Measurements from ENCODE around the gene KCND3.

KCND3 gene

DNA sequence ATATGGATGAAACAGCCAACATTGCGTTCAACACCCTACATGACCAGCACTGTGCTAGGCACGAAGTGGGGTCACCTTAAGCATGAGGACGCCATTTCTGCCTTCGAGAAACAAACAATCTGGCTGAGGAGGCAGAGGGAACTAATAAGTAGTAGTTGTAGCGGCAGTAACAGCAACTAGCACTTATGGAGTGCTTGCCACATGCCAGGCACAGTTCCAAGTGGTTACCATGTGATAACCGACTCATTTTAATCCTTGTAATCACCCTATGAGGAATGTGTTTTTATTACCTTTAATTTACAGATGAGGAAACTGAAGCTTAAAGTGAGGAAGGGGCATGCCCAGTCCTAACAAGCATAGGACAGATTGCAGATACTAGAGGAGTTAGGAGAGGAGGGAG is 33.7 kb downstream of the KCND3 start:
- no peak for DNase-seq

DNA sequence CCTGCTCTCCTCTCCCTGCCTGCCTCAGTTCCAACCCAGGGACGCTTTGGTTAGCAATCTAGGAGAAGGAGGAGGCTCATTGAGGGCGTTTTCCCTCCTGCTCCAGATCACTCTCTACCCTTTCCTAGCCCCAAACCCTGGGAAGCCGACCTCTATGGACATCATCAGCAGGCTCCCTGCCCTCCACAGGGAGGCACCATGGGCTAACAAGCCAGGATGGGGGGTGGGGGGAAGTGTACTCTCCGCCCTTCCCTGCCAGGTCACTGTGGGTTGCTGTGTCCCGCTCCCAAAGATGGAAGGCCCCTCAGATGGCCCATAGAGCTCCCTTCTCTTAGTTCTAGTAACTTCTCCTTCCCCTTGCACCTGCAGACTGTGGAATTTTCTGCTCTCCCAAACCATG is 35.7 kb downstream of the KCND3 start:
- DNase-seq: no peak

DNA sequence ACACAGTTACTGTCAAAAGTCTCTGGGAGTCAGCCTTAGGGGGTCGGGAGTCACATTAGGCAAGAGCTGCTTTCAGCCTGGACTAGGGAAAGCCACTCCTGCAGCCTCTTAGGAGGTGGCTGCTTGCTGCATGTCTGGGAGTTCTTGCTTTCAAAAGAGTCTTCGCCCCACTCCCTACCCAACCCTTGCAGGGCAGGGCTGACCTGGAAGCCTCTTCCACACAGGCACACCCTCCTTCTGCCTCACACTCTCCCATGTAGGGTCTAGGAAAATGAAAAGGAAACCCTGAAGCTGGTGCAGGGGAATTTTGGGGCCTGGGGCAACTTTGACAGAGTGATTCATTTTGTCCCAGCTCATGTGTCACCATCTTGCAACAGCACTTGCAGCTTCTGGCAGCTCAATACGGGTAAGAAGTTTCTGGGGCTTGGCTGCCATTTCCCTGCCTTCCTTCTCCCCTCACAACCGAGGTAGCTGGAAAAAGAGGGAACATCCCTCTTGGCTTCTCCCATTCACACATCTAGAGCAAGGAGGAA is 37.3 kb downstream of the KCND3 start:
- DNase-seq: no peak

DNA sequence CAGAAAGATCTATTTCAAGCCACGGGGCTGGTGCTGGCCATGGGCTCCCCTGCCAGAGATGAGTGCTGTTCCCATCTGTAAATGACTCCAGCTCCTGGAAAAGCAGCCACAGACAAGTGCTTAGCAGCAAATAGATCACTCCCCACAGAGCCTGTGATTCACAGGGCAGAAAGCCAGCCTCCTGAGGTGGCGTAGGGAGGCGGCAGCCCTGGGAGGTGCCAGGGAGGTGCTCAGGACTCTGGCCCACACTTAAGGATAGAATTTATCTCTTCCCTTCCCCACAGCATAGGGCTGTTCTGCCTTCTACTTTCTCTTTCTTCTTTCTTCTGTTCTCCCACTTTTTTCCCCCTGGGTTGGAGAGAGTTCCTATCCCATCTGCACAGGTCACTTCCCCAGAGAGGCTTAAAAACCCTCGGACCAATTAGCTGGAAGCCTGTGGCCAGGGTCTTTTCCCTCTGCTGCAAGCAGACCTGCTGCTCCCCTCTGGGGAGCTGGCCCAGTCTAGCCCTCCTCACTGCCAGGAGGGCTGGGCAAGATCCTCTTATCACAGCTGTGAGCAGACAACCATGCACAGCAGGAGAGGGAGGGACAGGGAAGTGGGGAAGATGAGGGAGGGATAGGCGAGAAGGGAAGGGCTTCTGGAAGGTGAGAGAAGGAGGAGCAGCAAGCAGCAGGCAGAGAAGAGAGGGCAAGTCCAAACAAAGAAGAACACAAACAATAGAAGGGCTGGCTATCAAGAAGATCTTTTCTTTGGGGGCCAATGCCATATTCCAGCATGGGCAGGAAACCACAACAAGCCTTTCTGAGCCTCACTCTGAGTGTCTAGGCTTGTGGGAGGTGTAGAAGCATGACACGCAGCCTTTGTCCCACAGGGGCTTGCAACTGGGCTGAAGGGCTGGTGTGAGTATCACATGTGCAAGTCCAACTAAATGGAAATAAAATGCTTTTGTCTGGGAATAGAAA is 41.0 kb downstream of the KCND3 start:
- no peak for DNase-seq

DNA sequence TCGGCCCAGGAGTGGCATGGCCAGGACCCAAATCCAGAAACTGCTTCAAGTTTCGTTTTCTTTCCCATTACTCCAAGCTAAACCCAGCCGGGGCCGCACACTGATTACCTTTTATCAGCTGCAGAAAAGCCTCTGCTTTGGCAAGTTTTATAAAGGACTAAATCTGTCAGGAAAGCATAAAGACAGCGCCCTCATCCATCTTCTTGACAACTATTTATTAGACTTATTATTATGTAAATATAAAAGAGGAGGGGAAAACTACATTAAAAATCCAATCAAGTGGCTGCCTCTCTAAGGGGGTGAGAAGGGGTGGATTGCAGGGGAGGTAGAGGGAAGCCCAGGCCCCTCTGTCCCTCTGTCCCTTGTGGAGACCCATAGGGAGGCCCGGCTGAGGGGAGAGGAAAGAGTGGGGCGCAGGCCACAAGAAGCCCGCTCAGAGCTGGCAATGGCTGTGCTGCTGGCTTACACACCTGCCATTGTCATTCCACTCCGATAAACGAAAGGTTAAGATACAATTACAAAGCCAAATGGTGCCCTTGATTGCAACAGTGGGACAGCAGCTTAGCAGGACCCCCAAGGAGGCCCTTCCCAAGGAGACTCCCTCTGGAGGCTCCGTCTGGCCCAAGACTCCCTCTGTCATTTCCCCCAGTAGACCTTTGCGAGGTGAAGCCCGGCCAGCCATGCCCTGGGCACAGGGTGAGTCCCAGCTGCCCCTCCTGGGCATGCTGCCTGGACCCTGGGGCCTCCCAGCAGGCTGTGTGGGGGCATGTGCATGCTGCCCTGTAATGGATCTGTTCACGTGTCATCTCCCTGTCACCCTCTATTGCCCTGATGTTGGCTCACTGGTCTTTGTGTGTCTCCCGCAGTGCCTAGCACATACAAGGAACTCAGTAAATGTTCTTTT is 45.4 kb downstream of the KCND3 start:
- no peak for DNase-seq

DNA sequence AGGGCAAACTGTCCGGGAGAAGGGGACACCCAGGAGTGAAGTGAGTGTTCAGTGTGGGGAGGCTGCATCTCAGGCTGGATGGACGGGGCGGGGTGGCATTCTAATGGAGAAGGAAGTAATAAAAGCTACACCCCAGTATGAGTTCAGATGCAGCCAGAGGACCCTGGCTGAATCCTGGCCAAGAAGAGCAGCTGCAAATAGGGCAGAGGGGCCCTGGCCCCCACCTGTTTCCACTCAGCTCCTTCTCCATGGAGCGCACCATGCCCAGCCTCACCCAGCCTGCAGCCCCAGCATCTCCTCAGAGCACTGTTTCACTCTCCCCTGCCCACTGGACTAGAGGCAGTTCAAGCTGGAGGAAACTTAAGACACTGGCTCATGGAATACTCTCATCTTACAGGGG is 46.4 kb downstream of the KCND3 start:
- DNase-seq: no peak

DNA sequence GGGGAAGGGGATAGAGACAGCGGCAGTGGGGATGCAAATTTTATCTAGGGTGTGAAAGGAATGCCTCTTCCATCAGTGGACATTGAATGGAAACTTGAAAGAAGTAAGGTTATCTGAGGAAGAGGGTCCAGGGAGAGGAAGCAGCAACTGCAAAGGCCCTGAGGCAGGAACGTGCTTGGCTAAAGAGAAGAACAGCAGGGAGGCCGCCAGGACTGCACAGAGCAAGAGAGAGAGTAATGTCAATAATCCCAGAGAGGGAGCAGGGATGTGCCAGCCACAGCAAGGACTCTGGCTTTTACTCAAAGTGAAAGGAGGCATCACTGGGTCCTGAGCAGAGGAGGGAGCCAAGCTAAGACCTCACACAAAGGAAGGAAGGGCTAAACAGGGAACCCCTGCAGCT is 50.9 kb downstream of the KCND3 start:
- no peak for DNase-seq

DNA sequence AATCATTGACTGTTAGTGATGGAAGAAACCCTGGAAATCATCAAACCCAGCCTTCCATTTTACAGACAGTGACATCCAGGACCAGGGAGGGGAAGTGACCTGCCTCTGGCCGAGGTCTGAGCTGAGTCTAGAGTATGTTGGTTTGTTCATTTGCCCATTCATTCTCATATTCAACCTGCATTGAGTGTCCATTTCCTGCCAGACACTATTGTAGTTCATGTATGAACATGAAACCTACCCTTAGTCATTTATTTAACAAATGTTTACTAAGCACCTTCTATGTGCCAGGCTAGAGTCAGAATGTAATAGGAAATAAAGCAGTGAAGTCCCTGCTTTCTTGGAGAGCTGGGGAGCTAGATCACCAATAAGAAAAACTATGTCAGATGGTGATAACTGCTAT is 51.3 kb downstream of the KCND3 start:
- no peak for DNase-seq

DNA sequence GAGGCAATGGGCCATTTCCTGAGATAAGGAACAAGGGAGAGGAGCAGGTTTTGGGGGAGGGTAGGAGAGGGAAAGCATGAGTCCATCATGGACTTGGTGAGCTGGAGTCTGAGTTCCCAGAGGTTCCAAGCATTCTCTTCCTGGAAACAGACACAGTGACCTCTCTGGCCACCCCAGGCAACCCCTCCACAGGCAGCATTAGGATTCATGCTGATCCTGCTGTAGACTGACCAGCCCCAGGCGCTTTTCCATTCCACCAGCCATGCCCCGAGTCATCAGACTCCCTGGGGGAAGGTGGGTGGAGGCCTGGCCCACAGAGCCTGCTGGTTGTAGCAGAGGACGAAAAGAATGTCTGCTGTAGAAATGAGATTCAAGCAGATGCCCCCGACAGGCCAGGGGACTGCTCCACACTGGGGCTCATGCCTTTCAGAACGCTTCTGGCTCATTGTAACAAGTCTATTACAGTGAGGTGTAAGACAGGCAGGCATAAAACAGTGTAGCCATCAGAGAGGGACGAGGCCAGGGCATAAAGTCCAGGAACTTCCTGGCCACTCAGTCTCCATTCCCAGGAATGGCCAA is 52.2 kb downstream of the KCND3 start:
- no peak for DNase-seq

DNA sequence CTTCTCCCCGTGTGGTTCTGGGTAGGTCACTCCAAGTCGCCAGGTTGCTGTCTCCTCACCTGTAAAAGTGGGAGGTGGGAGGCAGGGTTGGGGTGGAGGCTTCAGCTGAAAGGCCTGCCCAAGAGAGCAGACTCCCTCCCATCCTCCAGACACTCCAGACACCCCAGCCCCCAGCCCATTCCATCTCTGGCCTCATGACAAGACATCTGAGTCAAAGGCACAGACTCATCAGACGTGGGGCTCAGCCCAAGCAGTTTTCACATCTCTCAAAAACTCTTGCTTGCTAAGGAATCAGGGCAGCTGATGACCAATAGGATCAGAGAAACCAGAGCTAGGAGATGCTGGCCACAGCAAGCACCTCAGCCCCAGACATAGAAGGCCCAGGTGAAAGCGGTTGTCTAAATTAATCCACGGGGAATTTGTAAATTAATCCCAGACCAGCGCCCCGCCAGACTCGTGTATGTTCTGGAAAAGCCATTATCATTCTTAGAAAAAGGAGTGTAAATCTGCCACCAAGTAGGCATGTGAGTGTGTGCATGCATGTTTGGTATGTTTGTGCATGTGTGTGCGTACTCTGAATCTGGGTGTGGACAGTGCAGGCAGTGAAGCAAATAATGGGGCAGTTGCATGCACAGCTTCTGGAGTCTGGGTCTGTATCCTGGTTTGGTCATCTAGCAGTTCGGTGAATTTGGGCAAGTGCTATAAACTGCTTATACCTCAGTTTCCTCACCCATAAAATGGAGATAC is 55.2 kb downstream of the KCND3 start:
- DNase-seq: no peak

DNA sequence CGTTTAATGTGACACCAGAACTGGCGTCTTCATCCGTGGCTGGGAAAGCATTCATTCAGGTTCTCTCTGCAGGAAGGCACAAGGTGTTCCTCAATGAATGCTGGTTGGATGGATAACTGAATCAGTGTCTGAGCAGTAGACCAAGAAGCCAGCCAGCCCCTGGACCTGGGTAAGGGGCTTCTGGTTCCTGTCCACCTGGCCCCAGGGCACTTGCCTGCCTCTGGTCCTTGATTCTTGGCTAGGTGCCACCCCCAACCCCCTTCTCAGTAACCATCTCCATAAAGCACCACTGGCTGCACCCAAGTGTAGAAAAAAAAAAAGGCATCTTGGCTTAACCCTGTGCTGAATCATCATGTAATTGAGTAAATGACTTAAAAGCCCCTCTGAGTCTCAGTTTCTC is 59.1 kb downstream of the KCND3 start:
- DNase-seq: no peak

DNA sequence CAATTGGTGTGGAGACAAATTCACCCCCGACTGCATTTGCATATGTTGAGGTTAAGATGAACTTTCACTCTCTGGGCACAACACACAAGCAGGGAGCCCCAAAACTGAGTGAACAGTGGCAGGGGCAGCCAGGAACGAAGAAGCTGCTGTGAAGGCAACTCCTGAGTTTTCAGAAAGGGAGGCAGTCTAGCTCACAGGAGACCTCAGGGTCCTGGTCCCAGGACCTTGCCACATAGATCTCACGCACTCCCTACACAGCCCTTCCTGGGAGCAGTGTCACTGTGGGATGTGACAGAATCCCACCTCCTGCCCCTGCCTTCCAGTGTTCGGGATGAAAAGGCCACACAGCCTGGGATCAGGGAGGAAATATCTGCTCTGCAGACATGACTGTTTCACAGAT is 60.9 kb downstream of the KCND3 start:
- DNase-seq: no peak

DNA sequence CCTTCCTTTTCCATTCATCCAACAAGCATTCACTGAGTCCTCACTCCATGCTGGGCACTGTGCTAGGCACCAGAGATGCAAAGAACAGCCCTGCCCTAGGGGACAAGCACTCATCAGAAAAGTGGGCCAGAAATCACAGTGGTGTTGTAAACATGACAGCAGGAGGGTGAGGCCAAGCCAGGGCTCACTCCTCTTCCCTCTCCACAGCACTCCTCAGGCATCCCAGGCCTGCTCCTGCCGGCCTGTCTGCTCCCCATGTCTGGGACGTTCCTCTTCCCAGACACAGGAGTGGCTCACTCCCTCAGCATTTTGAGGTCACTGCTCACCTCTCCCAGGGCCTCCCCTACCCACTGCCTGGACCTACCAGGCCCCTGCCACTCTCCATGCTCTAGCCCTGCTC is 61.8 kb downstream of the KCND3 start:
- no peak for DNase-seq

DNA sequence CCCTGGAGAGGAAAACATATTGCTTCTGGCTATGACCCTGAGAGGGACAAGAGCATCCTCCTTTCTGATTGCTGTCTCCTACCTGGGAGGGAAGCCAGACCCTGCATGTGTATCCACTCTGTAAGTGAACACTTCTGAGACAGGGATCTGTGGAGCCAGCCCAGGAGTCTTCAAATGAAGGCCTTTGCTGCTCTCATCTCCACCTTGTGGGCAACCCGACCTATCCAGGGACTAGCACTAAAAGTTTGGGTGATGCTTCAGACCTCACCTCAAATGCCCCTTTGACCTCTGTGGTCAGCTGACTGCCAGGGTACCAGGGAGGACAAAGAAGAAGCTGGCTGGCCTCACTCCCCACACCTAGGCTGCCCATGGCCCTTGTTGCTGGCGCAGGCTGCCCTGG is 64.7 kb downstream of the KCND3 start:
- no peak for DNase-seq

DNA sequence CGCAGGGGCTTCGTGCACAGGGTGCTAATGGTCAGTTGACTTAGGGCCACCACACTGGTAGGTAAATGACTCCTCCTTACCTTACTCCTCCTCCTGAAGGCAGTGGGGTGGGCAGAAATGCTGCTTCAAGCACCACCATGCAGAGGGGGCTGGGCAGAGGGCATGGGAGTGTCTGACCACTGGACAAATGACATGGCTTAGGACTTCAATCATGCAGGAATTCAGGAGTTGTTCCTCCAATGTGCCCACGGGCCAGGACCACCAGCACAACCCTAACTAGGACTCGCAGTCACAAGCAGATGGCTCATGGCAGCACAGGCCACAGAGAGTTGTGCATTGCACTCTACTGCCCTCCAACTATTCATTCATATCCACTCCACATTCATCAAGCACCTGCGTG is 65.7 kb downstream of the KCND3 start:
- DNase-seq: no peak

DNA sequence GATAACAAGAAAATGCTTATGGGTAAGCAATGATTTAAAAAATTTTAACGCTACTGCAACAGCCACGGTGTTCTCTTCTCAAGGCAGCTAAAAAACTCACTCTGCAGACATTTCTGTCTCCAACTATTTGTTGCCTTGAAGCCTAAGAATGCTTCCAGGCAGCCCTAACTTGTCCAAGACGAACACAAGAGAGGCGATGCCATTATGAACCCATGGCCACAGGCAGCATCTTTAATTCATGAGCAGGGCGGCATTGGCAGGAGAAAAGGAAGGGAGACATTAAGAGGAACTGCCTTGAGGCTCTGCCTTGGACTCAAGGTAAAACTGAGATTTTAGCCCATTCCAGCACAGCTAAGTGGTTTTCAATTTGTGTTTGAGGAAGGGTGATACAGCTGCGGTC is 67.5 kb downstream of the KCND3 start:
- DNase-seq: no peak

DNA sequence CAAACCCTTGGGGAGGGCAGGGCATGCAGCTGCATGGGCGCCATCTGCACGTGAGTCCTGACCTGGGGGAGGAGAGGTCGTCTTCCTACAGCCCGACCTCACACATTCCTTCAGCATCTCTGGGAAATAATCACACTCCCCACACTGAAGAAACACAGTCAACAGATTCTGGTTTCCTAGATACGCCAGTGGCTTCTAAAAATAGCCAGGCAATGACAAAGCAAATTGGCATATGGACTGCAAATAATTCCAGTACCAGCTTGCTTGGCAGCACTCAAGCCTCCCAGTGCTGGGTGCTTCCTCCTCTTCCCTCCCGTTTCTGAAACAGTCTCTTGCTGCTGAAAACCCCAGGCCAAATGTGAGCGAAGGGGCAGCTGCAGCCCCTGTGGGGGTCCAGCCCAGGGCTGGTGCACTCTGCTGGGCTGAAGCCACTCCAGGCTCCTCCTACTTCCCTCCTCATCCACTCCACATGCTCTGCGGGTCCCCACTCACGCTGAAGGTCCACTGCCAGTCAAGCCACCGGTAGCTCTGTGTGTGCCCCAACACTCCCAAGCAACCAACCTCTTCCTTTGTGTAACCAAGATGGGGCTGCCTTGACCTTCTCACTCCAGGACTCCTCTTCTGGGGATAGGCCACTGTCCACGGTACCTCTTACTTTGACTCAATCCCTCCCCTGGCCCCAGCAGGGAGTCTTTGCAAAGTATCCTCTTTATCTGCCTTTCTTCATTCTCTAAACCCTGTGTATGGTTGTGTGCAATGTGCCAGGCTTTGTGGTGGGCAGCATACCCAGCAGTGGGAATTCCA is 69.0 kb downstream of the KCND3 start:
- peak; percentile 15 for DNase-seq

DNA sequence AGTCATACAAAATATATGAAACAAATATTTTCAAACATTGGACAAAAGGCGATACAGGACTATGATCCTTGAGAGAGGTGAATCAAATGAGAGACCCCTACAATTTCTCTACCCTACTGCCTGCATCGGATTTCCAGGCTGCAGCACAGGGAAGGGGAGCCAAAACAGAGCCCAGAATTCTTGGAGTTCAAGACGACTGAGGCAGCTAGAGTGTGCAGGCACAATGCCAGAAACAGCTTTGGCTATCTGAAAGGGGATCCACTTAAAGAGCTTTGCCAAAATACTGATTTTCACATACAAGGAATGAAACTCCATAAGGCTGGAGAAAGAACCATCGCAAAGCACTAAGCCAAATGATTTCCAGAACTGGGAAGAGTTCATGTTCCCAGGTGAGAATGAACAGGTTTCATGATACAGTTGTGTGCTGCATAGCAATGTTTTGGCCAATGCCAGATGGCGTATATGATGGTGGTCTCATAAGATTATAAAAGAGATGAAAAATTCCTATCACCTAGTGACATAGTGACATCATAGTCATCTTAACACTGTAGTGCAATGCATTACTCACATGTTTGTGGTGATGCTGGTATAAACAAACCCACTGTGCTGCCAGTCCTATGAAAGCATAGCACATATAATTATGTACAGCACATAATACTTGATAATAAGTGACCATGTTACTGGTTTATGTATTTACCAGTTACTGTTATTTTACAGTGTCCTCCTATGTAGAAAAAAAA is 77.5 kb downstream of the KCND3 start:
- DNase-seq: no peak

DNA sequence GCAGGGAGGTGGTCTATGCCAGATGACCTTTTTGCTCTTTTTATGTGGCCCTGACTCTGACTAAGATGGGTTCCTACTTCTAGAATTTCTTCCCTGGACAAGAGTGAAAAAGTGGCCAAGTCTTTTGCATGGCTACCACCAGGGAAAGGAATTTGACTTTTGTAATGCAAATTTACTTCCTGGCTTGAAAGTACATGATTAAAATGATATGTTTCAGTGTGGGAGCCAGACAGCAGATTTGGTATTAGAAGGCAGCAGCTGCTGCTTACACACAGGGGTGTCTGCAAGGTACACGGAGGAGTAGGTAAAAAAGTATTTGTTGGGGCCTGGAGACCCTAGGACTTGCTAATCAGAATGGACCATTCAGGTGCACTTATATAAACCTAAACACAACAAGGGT is 78.4 kb downstream of the KCND3 start:
- no peak for DNase-seq

DNA sequence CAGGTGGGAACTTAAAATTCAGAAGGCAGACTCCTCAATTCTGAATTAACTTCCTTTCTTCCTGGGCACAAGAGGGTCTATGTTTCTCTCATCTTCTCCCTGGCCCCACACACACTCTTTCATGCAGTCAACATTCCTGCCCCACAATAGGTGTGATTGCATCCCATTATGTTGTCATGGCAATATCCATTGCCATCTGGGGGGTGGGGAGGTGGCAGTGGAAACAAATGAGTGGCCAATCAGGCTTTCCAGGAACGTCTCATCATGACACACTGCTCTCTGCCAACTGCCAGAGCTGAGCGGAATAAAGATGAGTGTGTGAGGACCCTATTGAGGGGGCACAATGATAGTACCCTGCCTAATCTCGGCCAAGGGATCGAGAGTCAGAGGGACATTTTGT is 80.4 kb downstream of the KCND3 start:
- DNase-seq: no peak
